HepG2 (cell line): ENCODE results near the gene LRP2.

Experiments used
- EZH2 ChIP-seq: conservative IDR thresholded peaks from 2 replicates; pipeline ENCODE4 v1.6.1; 2012; ENCODE audit warnings: mild to moderate bottlenecking, low read depth, low read length, moderate library complexity
- FOXM1 ChIP-seq: sonication (generic); formaldehyde crosslinking; IDR thresholded peaks from 2 replicates; pipeline ENCODE4 v1.5.0; 2020; ENCODE audit warnings: missing genetic modification reagents
- IRF2 ChIP-seq: IDR thresholded peaks from 2 replicates; pipeline ENCODE4 v1.6.1; 2018; ENCODE audit warnings: missing genetic modification reagents, missing compliant biosample characterization
- KDM5A ChIP-seq: fragments of 200-600 bp; sonication (generic); IDR thresholded peaks from 2 replicates; pipeline ENCODE4 v1.7.0; 2018; ENCODE audit warnings: antibody characterized with exemption, mild to moderate bottlenecking, low read length, borderline replicate concordance
- KMT2A ChIP-seq: sonication (generic); formaldehyde crosslinking; IDR thresholded peaks from 2 replicates; pipeline ENCODE4 v1.4.0; 2020; ENCODE audit warnings: missing genetic modification reagents
- ZFP36L1 ChIP-seq: sonication (generic); formaldehyde crosslinking; IDR thresholded peaks from 2 replicates; pipeline ENCODE4 v1.8.0; 2022; ENCODE audit warnings: mild to moderate bottlenecking, missing genetic modification reagents, moderate library complexity
- ZNF781 ChIP-seq: sonication (generic); formaldehyde crosslinking; IDR thresholded peaks from 2 replicates; pipeline ENCODE4 v1.5.1; 2020; ENCODE audit warnings: borderline replicate concordance, mild to moderate bottlenecking, missing genetic modification reagents; ENCODE audit errors: not compliant biosample characterization
- TF ChIP-seq, protein P1 (sequence below): sonication (generic); formaldehyde crosslinking; conservative IDR thresholded peaks from 2 replicates; pipeline ENCODE4 v1.8.1; 2023; ENCODE audit warnings: missing genetic modification reagents

GRCh38 chr2:169361706-169362117 is 622 bp downstream of the LRP2 start:
- TF ChIP-seq ZNF781 (CRISPR knock-in tag) (no peak), EZH2 (no peak; the same call in 1 of the 2 replicates), FOXM1 (CRISPR knock-in tag) (no peak), KDM5A (no peak), KMT2A (no peak; the same call in 1 of the 2 replicates), IRF2 (CRISPR knock-in tag) (no peak), ZFP36L1 (CRISPR knock-in tag) (no peak)
- TF ChIP-seq, protein P1, sequence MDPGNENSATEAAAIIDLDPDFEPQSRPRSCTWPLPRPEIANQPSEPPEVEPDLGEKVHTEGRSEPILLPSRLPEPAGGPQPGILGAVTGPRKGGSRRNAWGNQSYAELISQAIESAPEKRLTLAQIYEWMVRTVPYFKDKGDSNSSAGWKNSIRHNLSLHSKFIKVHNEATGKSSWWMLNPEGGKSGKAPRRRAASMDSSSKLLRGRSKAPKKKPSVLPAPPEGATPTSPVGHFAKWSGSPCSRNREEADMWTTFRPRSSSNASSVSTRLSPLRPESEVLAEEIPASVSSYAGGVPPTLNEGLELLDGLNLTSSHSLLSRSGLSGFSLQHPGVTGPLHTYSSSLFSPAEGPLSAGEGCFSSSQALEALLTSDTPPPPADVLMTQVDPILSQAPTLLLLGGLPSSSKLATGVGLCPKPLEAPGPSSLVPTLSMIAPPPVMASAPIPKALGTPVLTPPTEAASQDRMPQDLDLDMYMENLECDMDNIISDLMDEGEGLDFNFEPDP (CRISPR knock-in tag), result no peak
